HG03571 (cell line): ENCODE measurements around the gene BAIAP2.
"Not testable (repeated sequence)": the region's sequence is repeated elsewhere in the genome, so short reads cannot be mapped to it uniquely, and the experiment has no call there.

Experiments
- ATAC-seq: cut with Tn5 transposase; IDR thresholded peaks from one replicate; pipeline ENCODE4 v1.9.1; 2021; ENCODE audit not compliant: unreplicated experiment

Gene BAIAP2

GRCh38 chr17:81000631-81001357 lies 34.2 kb upstream of the BAIAP2 start:
- ATAC-seq = no peak

- no peak for ATAC-seq
Observed at GRCh38 chr17:81002013-81002384, 33.0 kb upstream of the BAIAP2 start.

GRCh38 chr17:81002409-81003361 lies 32.3 kb upstream of the BAIAP2 start:
- ATAC-seq = no peak

- ATAC-seq = no peak
Observed at GRCh38 chr17:81003711-81004475, 31.1 kb upstream of the BAIAP2 start.

GRCh38 chr17:81006891-81007290 lies 28.1 kb upstream of the BAIAP2 start:
- ATAC-seq = no peak

GRCh38 chr17:81008140-81008539 lies 26.8 kb upstream of the BAIAP2 start:
- no peak for ATAC-seq

GRCh38 chr17:81009136-81009535 lies 25.8 kb upstream of the BAIAP2 start:
- ATAC-seq = no peak

- no peak for ATAC-seq
Observed at GRCh38 chr17:81010935-81011334, 24.0 kb upstream of the BAIAP2 start.

GRCh38 chr17:81011951-81012350 lies 23.0 kb upstream of the BAIAP2 start:
- no peak for ATAC-seq

GRCh38 chr17:81012574-81013447 lies 22.1 kb upstream of the BAIAP2 start:
- ATAC-seq = no peak

GRCh38 chr17:81013642-81014041 lies 21.3 kb upstream of the BAIAP2 start:
- no peak for ATAC-seq

GRCh38 chr17:81015136-81015535 lies 19.8 kb upstream of the BAIAP2 start:
- ATAC-seq = no peak

GRCh38 chr17:81016575-81016974 lies 18.4 kb upstream of the BAIAP2 start:
- ATAC-seq = no peak

- ATAC-seq = not testable (repeated sequence)
Observed at GRCh38 chr17:81017330-81017729, 17.6 kb upstream of the BAIAP2 start.

GRCh38 chr17:81018044-81018802 lies 16.7 kb upstream of the BAIAP2 start:
- ATAC-seq = no peak

GRCh38 chr17:81019563-81020442 lies 15.1 kb upstream of the BAIAP2 start:
- no peak for ATAC-seq

- ATAC-seq = no peak
Observed at GRCh38 chr17:81020443-81020766, 14.5 kb upstream of the BAIAP2 start.

- no peak for ATAC-seq
Observed at GRCh38 chr17:81020767-81021497, 14.0 kb upstream of the BAIAP2 start.
